Endodermal cell (in vitro differentiated cells): ENCODE measurements around the gene NRAP. TPM values are rescaled to one million over a fixed set of nuclear protein-coding genes. Genes with fewer than 3 reads are reported as not detected.

ENCODE experiments used
- DNase-seq: peaks from one replicate; pipeline ENCODE4 v3.0.0-alpha.2; 2017
- H3K27ac ChIP-seq: 2 replicates; pipeline ENCODE4 v1.5.1; 2013; ENCODE audit warnings: mild to moderate bottlenecking, low read depth, low read length, moderate library complexity
- H3K27me3 ChIP-seq: 2 replicates; pipeline ENCODE4 v1.6.1; 2013; ENCODE audit warnings: mild to moderate bottlenecking, low read length, moderate library complexity; ENCODE audit not compliant: insufficient read depth, control insufficient read depth, poor library complexity, severe bottlenecking
- H3K36me3 ChIP-seq: 2 replicates; pipeline ENCODE4 v1.7.0; 2013; ENCODE audit warnings: mild to moderate bottlenecking, low read length, moderate library complexity; ENCODE audit not compliant: control insufficient read depth, insufficient read depth
- H3K4me1 ChIP-seq: one replicate; pipeline ENCODE4 v1.7.0; 2013; ENCODE audit warnings: low read length; ENCODE audit not compliant: control insufficient read depth, insufficient read depth
- H3K4me3 ChIP-seq: 2 replicates; pipeline ENCODE4 v1.5.1; 2013; ENCODE audit warnings: mild to moderate bottlenecking, low read length, moderate library complexity
- H3K9ac ChIP-seq: 2 replicates; pipeline ENCODE4 v1.6.1; 2013; ENCODE audit warnings: mild to moderate bottlenecking, low read length, moderate library complexity; ENCODE audit not compliant: poor library complexity, severe bottlenecking; ENCODE audit errors: extremely low read depth
- H3K9me3 ChIP-seq: 2 replicates; pipeline ENCODE4 v1.6.1; 2013; ENCODE audit warnings: mild to moderate bottlenecking, low read length, moderate library complexity; ENCODE audit not compliant: control insufficient read depth
- H3K27ac Mint-ChIP-seq: 2 replicates; pipeline ENCODE4 v1.8.0; 2020; ENCODE audit warnings: mixed read lengths
- H3K27me3 Mint-ChIP-seq: 2 replicates; pipeline ENCODE4 v1.8.0; 2021; ENCODE audit warnings: mild to moderate bottlenecking, mixed read lengths; ENCODE audit not compliant: insufficient read depth
- H3K36me3 Mint-ChIP-seq: 2 replicates; pipeline ENCODE4 v1.8.0; 2020; ENCODE audit warnings: low read depth, mixed read lengths
- H3K4me1 Mint-ChIP-seq: 2 replicates; pipeline ENCODE4 v1.8.0; 2020; ENCODE audit warnings: mixed read lengths
- H3K4me3 Mint-ChIP-seq: 2 replicates; pipeline ENCODE4 v1.8.0; 2020; ENCODE audit warnings: mild to moderate bottlenecking, moderate library complexity, mixed read lengths
- H3K9me3 Mint-ChIP-seq: 2 replicates; pipeline ENCODE4 v1.8.0; 2020; ENCODE audit warnings: mild to moderate bottlenecking, mixed read lengths
- CTCF ChIP-seq: fragments of 200-600 bp; sonication (generic); conservative IDR thresholded peaks from 2 replicates; pipeline ENCODE4 v1.5.0; 2021; ENCODE audit warnings: antibody characterized with exemption, mild to moderate bottlenecking
- WGBS, 2 experiments: methylation state at CpG; one replicate each; pipeline versions ENCODE4 v1.1.5 to v1.1.7; 2013; ENCODE audit warnings: missing lambda C conversion rate in 2 of 2, mixed read lengths in 1 of 2; ENCODE audit not compliant: insufficient coverage in 1 of 2, insufficient read length in 1 of 2; 5-methylcytosine and 5-hydroxymethylcytosine counted together
- total RNA-seq, 2 donors: library from RNA; stranded (reverse); fragmentation: NEBNext Ultra II Directional in 1 of 2; extraction: Animal tissue kit (Norgen Biotek cat#: 25700) in 1 of 2; gene quantifications; 2 replicates in 1 of 2; 3 replicates in 1 of 2; pipeline ENCODE4 v1.2.1, GENCODE V29; 2021

Gene NRAP
- total RNA-seq, 2 donors from 2014 or later, result 0.09 to 0.11 TPM

- Histone ChIP-seq H3K4me3 (no peak overlapping the region), H3K9me3 (peaks cover 22% of the 10 kb centered on the region), H3K4me1 (no peaks in the 10 kb centered on the region), H3K9ac (no peak overlapping the region), H3K36me3 (peaks cover 42% of the 10 kb centered on the region), H3K27ac (no peak overlapping the region), H3K27me3 (no peaks in the 10 kb centered on the region)
- WGBS, 2 experiments, result 83 to 94% methylated on average over 1 of the region's 1 CpG
- H3K4me1 Mint-ChIP-seq, result peaks cover 15% of the 10 kb centered on the region
- DNase-seq, result no peak
- no peak overlapping the region for H3K4me3 Mint-ChIP-seq
- H3K9me3 Mint-ChIP-seq, result peaks cover 15% of the 10 kb centered on the region
- H3K36me3 Mint-ChIP-seq, result peaks cover 61% of the 10 kb centered on the region
- peaks cover 2% of the 10 kb centered on the region for H3K27me3 Mint-ChIP-seq
- no peak overlapping the region for H3K27ac Mint-ChIP-seq
- TF ChIP-seq CTCF, result no peak
Measured at GRCh38 chr10:113695691-113696090, 31.9 kb upstream of the NRAP start.

DNA sequence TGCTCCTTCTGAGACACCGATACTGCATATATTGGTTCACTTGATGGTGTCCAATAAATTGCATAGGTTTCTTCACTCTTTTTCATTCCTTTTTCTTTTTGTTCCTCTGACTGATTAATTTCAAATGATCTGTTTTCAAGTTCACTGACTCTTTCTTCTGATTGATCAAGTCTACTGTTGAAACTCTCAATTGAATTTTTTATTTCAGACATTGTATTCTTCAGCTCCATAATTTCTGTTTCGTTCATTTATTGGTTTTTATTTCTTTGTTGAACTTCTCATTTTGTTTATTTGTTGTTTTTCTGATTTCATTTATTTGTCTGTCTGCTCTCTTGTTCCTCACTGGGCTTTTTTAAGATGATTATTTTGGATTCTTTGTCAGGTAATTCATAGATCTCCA lies 29.5 kb upstream of the NRAP start:
- H3K27me3 Mint-ChIP-seq, result peaks cover 2% of the 10 kb centered on the region
- Histone ChIP-seq H3K9ac (no peak overlapping the region), H3K4me1 (no peaks in the 10 kb centered on the region), H3K4me3 (no peak overlapping the region), H3K27me3 (no peaks in the 10 kb centered on the region), H3K9me3 (peaks cover 22% of the 10 kb centered on the region), H3K27ac (no peak overlapping the region), H3K36me3 (peaks cover 34% of the 10 kb centered on the region)
- no peak overlapping the region for H3K27ac Mint-ChIP-seq
- DNase-seq, result no peak
- peaks cover 44% of the 10 kb centered on the region for H3K36me3 Mint-ChIP-seq
- WGBS, 2 experiments, result 96% methylated on average over 2 of the region's 2 CpGs; no CpG with 5 or more reads in 1 of the 2 experiments
- H3K4me1 Mint-ChIP-seq, result peaks cover 14% of the 10 kb centered on the region
- no peak for TF ChIP-seq CTCF
- no peak overlapping the region for H3K4me3 Mint-ChIP-seq
- peaks cover 20% of the 10 kb centered on the region for H3K9me3 Mint-ChIP-seq

- peaks cover 2% of the 10 kb centered on the region for H3K27me3 Mint-ChIP-seq
- H3K4me3 ChIP-seq, result no peak overlapping the region
- TF ChIP-seq CTCF, result no peak
- 87% methylated on average over 5 to 6 of the region's 6 CpGs for WGBS, 2 experiments
- peaks cover 14% of the 10 kb centered on the region for H3K4me1 Mint-ChIP-seq
- no peak overlapping the region for H3K27ac ChIP-seq
- no peak for DNase-seq
- H3K4me1 ChIP-seq, result no peaks in the 10 kb centered on the region
- H3K27me3 ChIP-seq, result no peaks in the 10 kb centered on the region
- H3K9ac ChIP-seq, result no peak overlapping the region
- H3K27ac Mint-ChIP-seq, result no peak overlapping the region
- H3K9me3 Mint-ChIP-seq, result peaks cover 28% of the 10 kb centered on the region
- peaks cover 25% of the 10 kb centered on the region for H3K9me3 ChIP-seq
- peaks cover 23% of the 10 kb centered on the region for H3K36me3 ChIP-seq
- peaks cover 41% of the 10 kb centered on the region for H3K36me3 Mint-ChIP-seq
- no peak overlapping the region for H3K4me3 Mint-ChIP-seq
Measured at GRCh38 chr10:113692271-113692670, 28.4 kb upstream of the NRAP start.
